Panc1 (cell line): ENCODE results near the gene TEX28. TPM values are rescaled to one million over a fixed set of nuclear protein-coding genes. Genes with fewer than 3 reads are reported as not detected.

Experiments used
- ATAC-seq: fragments of 200-7000 bp; cut with Tn5 transposase; 2 replicates; pipeline ENCODE4 v1.9.1; 2020; ENCODE audit warnings: mild to moderate bottlenecking, moderate library complexity
- BruUV-seq: library from RNA; stranded (reverse); fragments of 400-500 nt; replicated peaks from 2 replicates; lab custom pipeline; 2021; lab: Mats Ljungman, UMichigan
- CTCF ChIA-PET: fragments of 300-600 bp; sonication (Branson Sonifier 250); formaldehyde crosslinking; loops from one replicate; lab custom pipeline; 2022; ENCODE audit warnings: antibody characterized with exemption; lab: Charles Lee
- POLR2A ChIA-PET: fragments of 300-600 bp; sonication (Branson Sonifier 250); formaldehyde crosslinking; loops from one replicate; lab custom pipeline; 2022; ENCODE audit warnings: antibody characterized with exemption; lab: Charles Lee
- DNase-seq: peaks from one replicate; pipeline ENCODE4 v3.0.0-alpha.2; 2010; ENCODE audit warnings: low read depth, low spot score
- H3K27ac ChIP-seq: 2 replicates; pipeline ENCODE4 v1.5.1; 2011; ENCODE audit warnings: mild to moderate bottlenecking, low read length, inconsistent platforms
- H3K27me3 ChIP-seq: fragments of 200-500 bp; sonication (Bioruptor generic); 2 replicates; pipeline ENCODE4 v1.6.0; 2014; ENCODE audit warnings: low read length, inconsistent platforms; ENCODE audit not compliant: control insufficient read depth, insufficient read depth
- H3K36me3 ChIP-seq: fragments of 200-500 bp; sonication (Bioruptor generic); 2 replicates; pipeline ENCODE4 v1.5.1; 2014; ENCODE audit warnings: inconsistent platforms, mild to moderate bottlenecking, low read length, moderate library complexity; ENCODE audit not compliant: control insufficient read depth, insufficient read depth
- H3K4me1 ChIP-seq: 2 replicates; pipeline ENCODE4 v1.5.1; 2011; ENCODE audit warnings: inconsistent platforms, mild to moderate bottlenecking, low read length, moderate library complexity; ENCODE audit not compliant: control insufficient read depth, insufficient read depth
- H3K4me3 ChIP-seq, 2 experiments: 2 replicates each; pipeline ENCODE4 v1.5.1; 2011 to 2012; ENCODE audit warnings: low read depth in 2 of 2, low read length in 2 of 2, mild to moderate bottlenecking in 2 of 2, inconsistent platforms in 1 of 2, moderate library complexity in 1 of 2
- H3K9me3 ChIP-seq: fragments of 200-500 bp; sonication (Bioruptor generic); 2 replicates; pipeline ENCODE4 v1.5.1; 2014; ENCODE audit warnings: low read depth, mild to moderate bottlenecking, inconsistent platforms, low read length, moderate library complexity; ENCODE audit not compliant: control insufficient read depth, insufficient read depth
- POLR2AphosphoS5 ChIP-seq: IDR thresholded peaks from 2 replicates; pipeline ENCODE4 v1.6.1; 2012; ENCODE audit warnings: mild to moderate bottlenecking, low read depth, low read length, moderate library complexity
- SIN3A ChIP-seq: IDR thresholded peaks from 2 replicates; pipeline ENCODE4 v1.6.1; 2012; ENCODE audit warnings: low read depth, mild to moderate bottlenecking, low read length, moderate library complexity, borderline replicate concordance; ENCODE audit not compliant: insufficient read depth
- TCF7L2 ChIP-seq: IDR thresholded peaks from 2 replicates; pipeline ENCODE4 v1.6.1; 2011; ENCODE audit warnings: mild to moderate bottlenecking, low read depth, low read length, inconsistent platforms
- in situ Hi-C: cut with HindIII; loops from 2 replicates; pipeline ENCODE4 v1.10.0; 2016; ENCODE audit warnings: low sequenced_read_pairs, low pct_unique_long_range_greater_than_20kb
- intact Hi-C: fragments of 100-400 bp; cut with micrococcal nuclease; formaldehyde crosslinking; loops from one replicate; pipeline ENCODE4 v1.10.0; 2022; ENCODE audit not compliant: unreplicated experiment
- total RNA-seq: library from RNA; stranded (reverse); gene quantifications from one replicate; pipeline ENCODE4 v1.2.1, GENCODE V29; 2021; ENCODE audit not compliant: unreplicated experiment
- TF ChIP-seq, protein P1 (sequence below): fragments of 450-650 bp; IDR thresholded peaks from 2 replicates; pipeline ENCODE4 v1.5.1; 2017; ENCODE audit warnings: mild to moderate bottlenecking
- TF ChIP-seq, protein P2 (sequence below), 2 experiments: IDR thresholded peaks; 2 replicates each; pipeline ENCODE4 v1.6.1; 2011 to 2012; ENCODE audit warnings: low read depth in 2 of 2, control low read depth in 1 of 2, low read length in 1 of 2, mild to moderate bottlenecking in 1 of 2, moderate library complexity in 1 of 2; ENCODE audit not compliant: insufficient read depth in 1 of 2

The TEX28 gene
- total RNA-seq, 1 experiment from 2014 or later: not detected

DNA sequence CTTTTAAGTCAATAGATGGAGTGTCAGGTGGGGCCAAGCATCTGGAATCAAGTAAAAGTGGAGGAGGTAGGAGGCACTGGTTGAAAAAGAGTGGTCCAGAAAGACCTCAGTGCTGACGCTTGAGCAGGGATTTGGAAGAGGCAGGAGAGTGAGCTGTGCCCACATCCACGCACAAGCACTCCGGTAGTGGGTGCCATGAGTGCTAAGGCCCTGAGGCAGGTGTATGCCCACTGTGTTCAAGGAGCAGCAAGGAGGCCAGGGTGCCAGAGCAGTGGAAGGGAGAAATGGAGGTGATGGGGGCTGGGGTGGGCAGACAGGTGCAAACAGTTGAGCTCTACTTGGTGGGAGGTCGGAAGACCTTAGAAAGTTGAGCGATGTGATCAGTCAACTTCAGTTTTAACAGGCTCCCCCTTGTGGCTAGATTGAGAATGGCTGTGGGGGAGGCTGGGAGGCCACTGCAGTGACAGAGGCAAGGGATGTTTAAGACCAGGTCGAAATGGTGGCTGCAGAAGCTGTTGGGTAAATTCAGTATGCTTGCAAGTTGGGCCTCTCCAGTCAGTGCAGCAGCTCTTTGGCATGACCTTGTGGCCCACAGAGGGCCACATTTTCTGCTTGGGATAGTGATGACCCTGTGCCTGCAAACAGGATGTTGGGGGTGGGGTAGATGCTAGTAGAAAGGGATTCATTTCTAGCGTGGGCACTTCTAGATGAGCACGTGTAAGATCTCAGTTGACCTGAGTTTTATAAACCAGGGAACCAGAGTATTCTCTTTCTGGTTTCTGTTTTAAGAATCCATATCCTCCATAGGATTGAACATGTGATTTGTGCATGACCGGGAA lies 13.4 kb upstream of the TEX28 start:
- Histone ChIP-seq H3K27ac (no peak overlapping the region), H3K36me3 (no peaks in the 10 kb centered on the region), H3K4me1 (no peaks in the 10 kb centered on the region), H3K4me3 (no peak overlapping the region), H3K9me3 (no peaks in the 10 kb centered on the region), H3K27me3 (no peaks in the 10 kb centered on the region)
- TF ChIP-seq TCF7L2: no peak
- TF ChIP-seq, protein P1, sequence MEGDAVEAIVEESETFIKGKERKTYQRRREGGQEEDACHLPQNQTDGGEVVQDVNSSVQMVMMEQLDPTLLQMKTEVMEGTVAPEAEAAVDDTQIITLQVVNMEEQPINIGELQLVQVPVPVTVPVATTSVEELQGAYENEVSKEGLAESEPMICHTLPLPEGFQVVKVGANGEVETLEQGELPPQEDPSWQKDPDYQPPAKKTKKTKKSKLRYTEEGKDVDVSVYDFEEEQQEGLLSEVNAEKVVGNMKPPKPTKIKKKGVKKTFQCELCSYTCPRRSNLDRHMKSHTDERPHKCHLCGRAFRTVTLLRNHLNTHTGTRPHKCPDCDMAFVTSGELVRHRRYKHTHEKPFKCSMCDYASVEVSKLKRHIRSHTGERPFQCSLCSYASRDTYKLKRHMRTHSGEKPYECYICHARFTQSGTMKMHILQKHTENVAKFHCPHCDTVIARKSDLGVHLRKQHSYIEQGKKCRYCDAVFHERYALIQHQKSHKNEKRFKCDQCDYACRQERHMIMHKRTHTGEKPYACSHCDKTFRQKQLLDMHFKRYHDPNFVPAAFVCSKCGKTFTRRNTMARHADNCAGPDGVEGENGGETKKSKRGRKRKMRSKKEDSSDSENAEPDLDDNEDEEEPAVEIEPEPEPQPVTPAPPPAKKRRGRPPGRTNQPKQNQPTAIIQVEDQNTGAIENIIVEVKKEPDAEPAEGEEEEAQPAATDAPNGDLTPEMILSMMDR: peak; percentile 84
- no TSS peak for BruUV-seq
- in situ Hi-C loops (no loop called here), intact Hi-C loops (no loop called here)
- ChIA-PET CTCF (no interaction called here), POLR2A (no interaction called here)
- ATAC-seq: peak; percentile 66; the same call in 1 of the 2 replicates
- peak; percentile 36 for DNase-seq

DNA sequence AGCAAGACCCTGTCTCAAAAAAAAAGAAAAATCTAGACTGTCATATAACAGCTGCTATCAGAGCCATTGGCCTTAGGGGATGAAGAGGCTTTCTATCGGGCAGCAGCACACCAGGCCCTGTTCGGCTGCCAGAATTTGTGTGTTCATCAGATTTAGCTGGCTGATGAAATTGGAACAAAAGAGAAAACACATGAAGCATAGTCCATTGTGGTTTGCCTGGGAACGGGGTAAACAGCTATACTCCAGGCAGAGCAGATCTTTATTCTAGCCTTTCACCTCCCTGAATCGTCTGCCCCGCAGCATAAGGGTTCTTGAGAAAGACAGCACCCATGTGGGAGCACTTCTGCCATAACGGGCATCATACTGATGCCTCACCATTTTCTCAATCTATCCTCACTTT lies 12.3 kb upstream of the TEX28 start:
- intact Hi-C loops (no loop called here), in situ Hi-C loops (no loop called here)
- Histone ChIP-seq H3K27ac (no peak overlapping the region), H3K9me3 (no peaks in the 10 kb centered on the region), H3K4me3 (no peak overlapping the region), H3K27me3 (no peaks in the 10 kb centered on the region), H3K36me3 (no peaks in the 10 kb centered on the region), H3K4me1 (no peaks in the 10 kb centered on the region)
- TF ChIP-seq SIN3A (no peak), TCF7L2 (no peak), POLR2AphosphoS5 (no peak)
- TF ChIP-seq, protein P1: no peak
- TF ChIP-seq, protein P2, sequence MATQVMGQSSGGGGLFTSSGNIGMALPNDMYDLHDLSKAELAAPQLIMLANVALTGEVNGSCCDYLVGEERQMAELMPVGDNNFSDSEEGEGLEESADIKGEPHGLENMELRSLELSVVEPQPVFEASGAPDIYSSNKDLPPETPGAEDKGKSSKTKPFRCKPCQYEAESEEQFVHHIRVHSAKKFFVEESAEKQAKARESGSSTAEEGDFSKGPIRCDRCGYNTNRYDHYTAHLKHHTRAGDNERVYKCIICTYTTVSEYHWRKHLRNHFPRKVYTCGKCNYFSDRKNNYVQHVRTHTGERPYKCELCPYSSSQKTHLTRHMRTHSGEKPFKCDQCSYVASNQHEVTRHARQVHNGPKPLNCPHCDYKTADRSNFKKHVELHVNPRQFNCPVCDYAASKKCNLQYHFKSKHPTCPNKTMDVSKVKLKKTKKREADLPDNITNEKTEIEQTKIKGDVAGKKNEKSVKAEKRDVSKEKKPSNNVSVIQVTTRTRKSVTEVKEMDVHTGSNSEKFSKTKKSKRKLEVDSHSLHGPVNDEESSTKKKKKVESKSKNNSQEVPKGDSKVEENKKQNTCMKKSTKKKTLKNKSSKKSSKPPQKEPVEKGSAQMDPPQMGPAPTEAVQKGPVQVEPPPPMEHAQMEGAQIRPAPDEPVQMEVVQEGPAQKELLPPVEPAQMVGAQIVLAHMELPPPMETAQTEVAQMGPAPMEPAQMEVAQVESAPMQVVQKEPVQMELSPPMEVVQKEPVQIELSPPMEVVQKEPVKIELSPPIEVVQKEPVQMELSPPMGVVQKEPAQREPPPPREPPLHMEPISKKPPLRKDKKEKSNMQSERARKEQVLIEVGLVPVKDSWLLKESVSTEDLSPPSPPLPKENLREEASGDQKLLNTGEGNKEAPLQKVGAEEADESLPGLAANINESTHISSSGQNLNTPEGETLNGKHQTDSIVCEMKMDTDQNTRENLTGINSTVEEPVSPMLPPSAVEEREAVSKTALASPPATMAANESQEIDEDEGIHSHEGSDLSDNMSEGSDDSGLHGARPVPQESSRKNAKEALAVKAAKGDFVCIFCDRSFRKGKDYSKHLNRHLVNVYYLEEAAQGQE (IDR thresholded peaks at IDR 0.05; ENCODE audit: insufficient read depth in 1 of 2, low read depth in 2 of 2, low read length in 1 of 2): no peak
- DNase-seq (no peak), ATAC-seq (no peak)
- ChIA-PET CTCF (interaction anchor here (0.6 kb wide), 1 partner anchor 290 kb away, joined by 10 read pairs; no protein-coding TSS in a partner anchor), POLR2A (no interaction called here)
- BruUV-seq: no TSS peak
